Smooth muscle cell (in vitro differentiated cells): ENCODE data around the gene ENC1. TPM values are rescaled to one million over a fixed set of nuclear protein-coding genes. Genes with fewer than 3 reads are reported as not detected.

ENCODE experiments used
- polyA plus RNA-seq: library from polyadenylated mRNA; unstranded; fragments of >200 nt; fragmentation: Nextera tagmentation; extraction: Ambion mirVana; gene quantifications from 2 replicates; pipeline ENCODE4 v1.2.1, GENCODE V29; 2016
- total RNA-seq: library from RNA; depleted of rRNA; stranded (reverse); fragments of >200 nt; gene quantifications from 2 replicates; pipeline ENCODE4 v1.2.3, GENCODE V29; 2014

The ENC1 gene
- total and polyA plus RNA-seq, 2 experiments from 2014 or later, result 17.4 to 110 TPM

Other genes starting within 250 kb of the ENC1 start
- gene HEXB, start 44.5 kb upstream of the ENC1 start, total RNA-seq, result 109 and 111 TPM in 2 replicates
- gene HEXB, start 44.5 kb upstream of the ENC1 start, polyA plus RNA-seq, result 102 and 108 TPM in 2 replicates
- 46.7 and 53.7 TPM in 2 replicates for gene GFM2, start 126.4 kb upstream of the ENC1 start, total RNA-seq
- 18.6 and 22.9 TPM in 2 replicates for gene GFM2, start 126.4 kb upstream of the ENC1 start, polyA plus RNA-seq
- gene NSA2, start 126.5 kb upstream of the ENC1 start, total RNA-seq, result 65.2 and 111 TPM in 2 replicates
- 43.6 and 57.1 TPM in 2 replicates for gene NSA2, start 126.5 kb upstream of the ENC1 start, polyA plus RNA-seq
- 4.0 and 7.5 TPM in 2 replicates for gene FAM169A, start 225.7 kb upstream of the ENC1 start, total RNA-seq
- 0.70 and 1.0 TPM in 2 replicates for gene FAM169A, start 225.7 kb upstream of the ENC1 start, polyA plus RNA-seq